HG03025 (cell line): ENCODE measurements around the gene NOD2.

Source experiments
- ATAC-seq: cut with Tn5 transposase; IDR thresholded peaks from one replicate; pipeline ENCODE4 v1.9.1; 2021; ENCODE audit warnings: mild to moderate bottlenecking, moderate library complexity; ENCODE audit not compliant: unreplicated experiment, low FRiP score

NOD2 gene

GRCh38 chr16:50712560-50712898, 19.1 kb downstream of the NOD2 start:
- no peak for ATAC-seq

- no peak for ATAC-seq
These were observed 19.6 kb downstream of the NOD2 start for GRCh38 chr16:50712956-50713355.

- no peak for ATAC-seq
These were observed 23.7 kb downstream of the NOD2 start for GRCh38 chr16:50717091-50717490.

- no peak for ATAC-seq
These were observed 24.1 kb downstream of the NOD2 start for GRCh38 chr16:50717494-50717893.

- ATAC-seq, result no peak
These were observed 24.8 kb downstream of the NOD2 start for GRCh38 chr16:50718061-50718760.

GRCh38 chr16:50718761-50719400, 25.5 kb downstream of the NOD2 start:
- no peak for ATAC-seq

- no peak for ATAC-seq
These were observed 26.3 kb downstream of the NOD2 start for GRCh38 chr16:50719401-50720337.

- ATAC-seq, result no peak
These were observed 28.4 kb downstream of the NOD2 start for GRCh38 chr16:50721549-50722404.

- ATAC-seq, result no peak
These were observed 29.0 kb downstream of the NOD2 start for GRCh38 chr16:50722405-50722737.

GRCh38 chr16:50722960-50723359, 29.6 kb downstream of the NOD2 start:
- no peak for ATAC-seq

GRCh38 chr16:50724306-50724705, 30.9 kb downstream of the NOD2 start:
- ATAC-seq, result no peak

- ATAC-seq, result no peak
These were observed 38.0 kb downstream of the NOD2 start for GRCh38 chr16:50731130-50731988.

GRCh38 chr16:50731989-50732832, 38.8 kb downstream of the NOD2 start:
- no peak for ATAC-seq

- ATAC-seq, result no peak
These were observed 40.1 kb downstream of the NOD2 start for GRCh38 chr16:50733468-50733867.

- no peak for ATAC-seq
These were observed 42.3 kb downstream of the NOD2 start for GRCh38 chr16:50735629-50736122.

GRCh38 chr16:50736448-50736847, 43.0 kb downstream of the NOD2 start:
- no peak for ATAC-seq

GRCh38 chr16:50737420-50737959, 44.1 kb downstream of the NOD2 start:
- no peak for ATAC-seq

GRCh38 chr16:50739031-50739430, 45.6 kb downstream of the NOD2 start:
- ATAC-seq, result no peak
